Lower lobe of right lung (tissue), 2 donors: ENCODE data around the gene BRCA1. TPM values are rescaled to one million over a fixed set of nuclear protein-coding genes. Genes with fewer than 3 reads are reported as not detected.
A peak's percentile ranks its signal among the peaks of the same experiment; 100 is the strongest.
"Not testable (repeated sequence)": the region's sequence is repeated elsewhere in the genome, so short reads cannot be mapped to it uniquely, and the experiment has no call there.

Experiments
- ATAC-seq, 2 donors: fragments of 200-7000 bp; cut with Tn5 transposase; one replicate each; pipeline ENCODE4 v1.9.1; 2020 to 2022; ENCODE audit warnings: mild to moderate bottlenecking in 2 of 2, moderate library complexity in 2 of 2
- DNase-seq: peaks from one replicate; pipeline ENCODE4 v3.0.0-alpha.2; 2020
- H3K27ac ChIP-seq: fragments of 200-600 bp; one replicate; pipeline ENCODE4 v1.8.0; 2022
- H3K27me3 ChIP-seq: fragments of 200-600 bp; one replicate; pipeline ENCODE4 v1.8.0; 2022; ENCODE audit warnings: low read depth
- H3K36me3 ChIP-seq: fragments of 200-600 bp; one replicate; pipeline ENCODE4 v1.8.0; 2022; ENCODE audit warnings: mild to moderate bottlenecking
- H3K4me1 ChIP-seq: fragments of 200-600 bp; one replicate; pipeline ENCODE4 v1.8.0; 2022
- H3K4me3 ChIP-seq: fragments of 200-600 bp; one replicate; pipeline ENCODE4 v1.8.0; 2022; ENCODE audit warnings: mild to moderate bottlenecking
- H3K9me3 ChIP-seq: fragments of 200-600 bp; one replicate; pipeline ENCODE4 v1.8.0; 2022
- CTCF ChIP-seq: fragments of 200-600 bp; IDR thresholded peaks from one replicate; pipeline ENCODE4 v1.8.0; 2022; ENCODE audit warnings: antibody characterized with exemption, mild to moderate bottlenecking
- intact Hi-C: fragments of 100-400 bp; cut with DNase I; formaldehyde crosslinking; loops from one replicate; pipeline ENCODE4 v1.11.0; 2022
- total RNA-seq: library from RNA; stranded (reverse); fragmentation: NEBNext Ultra II Directional; extraction: Animal tissue kit (Norgen Biotek cat#: 25700); gene quantifications from one replicate; pipeline ENCODE4 v1.2.1, GENCODE V29; 2021
- donor health status: DM: no; HTN: yes; CAD: no; lungs with severe emphysema.

BRCA1 gene
- total RNA-seq, 1 donor from 2014 or later, result 7.4 TPM

- intact Hi-C loops, result no loop called here
- Histone ChIP-seq H3K4me3 (no peak overlapping the region), H3K27me3 (no peaks in the 10 kb centered on the region), H3K9me3 (no peaks in the 10 kb centered on the region), H3K4me1 (no peaks in the 10 kb centered on the region), H3K36me3 (peaks cover 32% of the 10 kb centered on the region), H3K27ac (no peak overlapping the region)
- ATAC-seq (no peak), DNase-seq (no peak)
- TF ChIP-seq CTCF, result no peak
These were observed 10.3 kb upstream of the BRCA1 start for GRCh38 chr17:43135454-43135819.

- Histone ChIP-seq H3K36me3 (peaks cover 32% of the 10 kb centered on the region), H3K9me3 (no peaks in the 10 kb centered on the region), H3K27me3 (no peaks in the 10 kb centered on the region), H3K27ac (no peak overlapping the region), H3K4me3 (no peak overlapping the region), H3K4me1 (peaks cover 4% of the 10 kb centered on the region)
- intact Hi-C loops, result no loop called here
- DNase-seq (no peak), ATAC-seq (no peak)
- TF ChIP-seq CTCF, result no peak
These were observed 9.8 kb upstream of the BRCA1 start for GRCh38 chr17:43134774-43135453.

GRCh38 chr17:43133439-43133838 is 8.3 kb upstream of the BRCA1 start:
- H3K4me3 ChIP-seq, H3K27ac ChIP-seq, ATAC-seq, H3K9me3 ChIP-seq, H3K27me3 ChIP-seq, intact Hi-C loops, DNase-seq: not testable (repeated sequence)
- peaks cover 17% of the 10 kb centered on the region for H3K4me1 ChIP-seq
- peaks cover 32% of the 10 kb centered on the region for H3K36me3 ChIP-seq

GRCh38 chr17:43132117-43132516 is 7.0 kb upstream of the BRCA1 start:
- Histone ChIP-seq H3K27ac (no peak overlapping the region), H3K4me1 (peaks cover 17% of the 10 kb centered on the region), H3K9me3 (no peaks in the 10 kb centered on the region), H3K27me3 (no peaks in the 10 kb centered on the region), H3K36me3 (peaks cover 32% of the 10 kb centered on the region), H3K4me3 (no peak overlapping the region)
- DNase-seq (no peak), ATAC-seq (no peak)
- no peak for TF ChIP-seq CTCF
- intact Hi-C loops, result no loop called here

- H3K27ac ChIP-seq, result peak overlapping the region; percentile 75
- intact Hi-C loops, result no loop called here
- no peak for DNase-seq
- H3K9me3 ChIP-seq, result no peaks in the 10 kb centered on the region
- no peak for ATAC-seq
- H3K4me3 ChIP-seq, result peak overlapping the region; percentile 36
- peaks cover 28% of the 10 kb centered on the region for H3K4me1 ChIP-seq
- H3K36me3 ChIP-seq, result peaks cover 22% of the 10 kb centered on the region
- H3K27me3 ChIP-seq, result no peaks in the 10 kb centered on the region
- TF ChIP-seq CTCF, result no peak
These were observed 4.5 kb upstream of the BRCA1 start for GRCh38 chr17:43129671-43130010.

GRCh38 chr17:43127333-43127876 is 2.2 kb upstream of the BRCA1 start:
- H3K4me3 ChIP-seq, intact Hi-C loops, H3K36me3 ChIP-seq, H3K9me3 ChIP-seq, DNase-seq, ATAC-seq, H3K27me3 ChIP-seq, H3K27ac ChIP-seq: not testable (repeated sequence)
- peaks cover 34% of the 10 kb centered on the region for H3K4me1 ChIP-seq
